ENCODE measurements around the gene OPRD1. TPM values are rescaled to one million over a fixed set of nuclear protein-coding genes. Genes with fewer than 3 reads are reported as not detected.

OPRD1 gene
- total RNA-seq, 2 experiments from 2014 or later, result 0.02 TPM; not detected in 1

DNA sequence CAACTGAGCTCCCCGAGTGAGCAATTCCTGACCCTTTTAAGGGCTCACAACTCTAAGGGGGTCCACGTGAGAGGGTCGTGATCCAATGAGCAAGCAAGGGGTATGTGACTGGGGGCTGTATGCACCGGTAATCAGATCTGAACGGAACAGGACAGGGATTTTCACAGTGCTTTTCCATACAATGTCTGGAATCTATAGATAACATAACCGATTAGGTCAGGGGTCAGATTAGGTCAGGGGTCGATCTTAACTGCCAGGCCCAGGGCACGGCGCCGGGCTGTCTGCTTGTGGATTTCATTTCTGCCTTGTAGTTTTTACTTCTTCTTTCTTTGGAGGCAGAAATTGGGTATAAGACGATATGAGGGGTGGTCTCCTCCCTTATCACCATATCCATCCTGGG is 30.7 kb upstream of the OPRD1 start:
- Mint-ChIP-seq H3K4me3 (no peak overlapping the region), H3K27me3 (peaks cover 1% of the 10 kb centered on the region), H3K36me3 (ENCODE audit: low read depth) (no peaks in the 10 kb centered on the region), H3K4me1 (ENCODE audit: low read depth) (peaks cover 4% of the 10 kb centered on the region), H3K27ac (no peak overlapping the region), H3K9me3 (no peaks in the 10 kb centered on the region)
- intact Hi-C loops (cut with micrococcal nuclease), result loop anchor here (10.0 kb wide), 1 partner anchor 423 kb away; no protein-coding TSS in a partner anchor
- ChIA-PET POLR2A (interaction anchor here (1.1 kb wide), 1 partner anchor 101 kb away, joined by 3 read pairs; no protein-coding TSS in a partner anchor), CTCF (interaction anchor here (5.2 kb wide), 1 partner anchor 97 kb away, joined by 129 read pairs; no protein-coding TSS in a partner anchor)
- ATAC-seq (no peak), DNase-seq (no peak)
- TF ChIP-seq, protein P1, sequence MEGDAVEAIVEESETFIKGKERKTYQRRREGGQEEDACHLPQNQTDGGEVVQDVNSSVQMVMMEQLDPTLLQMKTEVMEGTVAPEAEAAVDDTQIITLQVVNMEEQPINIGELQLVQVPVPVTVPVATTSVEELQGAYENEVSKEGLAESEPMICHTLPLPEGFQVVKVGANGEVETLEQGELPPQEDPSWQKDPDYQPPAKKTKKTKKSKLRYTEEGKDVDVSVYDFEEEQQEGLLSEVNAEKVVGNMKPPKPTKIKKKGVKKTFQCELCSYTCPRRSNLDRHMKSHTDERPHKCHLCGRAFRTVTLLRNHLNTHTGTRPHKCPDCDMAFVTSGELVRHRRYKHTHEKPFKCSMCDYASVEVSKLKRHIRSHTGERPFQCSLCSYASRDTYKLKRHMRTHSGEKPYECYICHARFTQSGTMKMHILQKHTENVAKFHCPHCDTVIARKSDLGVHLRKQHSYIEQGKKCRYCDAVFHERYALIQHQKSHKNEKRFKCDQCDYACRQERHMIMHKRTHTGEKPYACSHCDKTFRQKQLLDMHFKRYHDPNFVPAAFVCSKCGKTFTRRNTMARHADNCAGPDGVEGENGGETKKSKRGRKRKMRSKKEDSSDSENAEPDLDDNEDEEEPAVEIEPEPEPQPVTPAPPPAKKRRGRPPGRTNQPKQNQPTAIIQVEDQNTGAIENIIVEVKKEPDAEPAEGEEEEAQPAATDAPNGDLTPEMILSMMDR (IDR thresholded peaks at IDR 0.05), result no peak

DNA sequence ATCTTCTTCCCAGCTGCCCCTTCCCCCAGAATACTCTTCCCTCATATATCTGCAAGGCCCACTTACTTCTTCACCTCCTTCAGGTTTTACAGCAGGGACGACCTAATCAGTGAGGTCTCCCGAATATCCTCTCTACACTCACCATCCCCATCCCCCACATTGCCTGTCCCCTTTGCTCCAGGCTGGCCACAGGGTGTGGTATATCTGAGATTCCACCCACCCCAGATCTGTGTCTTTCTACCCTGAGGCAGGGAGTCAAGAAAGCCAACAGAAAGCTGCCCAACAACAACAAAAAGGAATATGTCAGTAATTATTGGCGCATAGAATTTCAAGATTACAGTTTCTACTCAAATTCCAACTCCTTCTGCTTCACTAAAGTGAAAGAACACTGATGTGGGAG is 30.0 kb upstream of the OPRD1 start:
- DNase-seq (no peak), ATAC-seq (no peak)
- no peaks in the 10 kb centered on the region for H3K36me3 Mint-ChIP-seq (ENCODE audit: low read depth)
- H3K4me1 Mint-ChIP-seq (ENCODE audit: low read depth), result peaks cover 4% of the 10 kb centered on the region
- H3K27me3 Mint-ChIP-seq, result peaks cover 1% of the 10 kb centered on the region
- TF ChIP-seq, protein P1 (IDR thresholded peaks at IDR 0.05), result no peak
- no peak overlapping the region for H3K27ac Mint-ChIP-seq
- H3K9me3 Mint-ChIP-seq, result no peaks in the 10 kb centered on the region
- intact Hi-C loops (cut with micrococcal nuclease), result loop anchor here (10.0 kb wide), 1 partner anchor 423 kb away; no protein-coding TSS in a partner anchor
- POLR2A ChIA-PET, result interaction anchor here (0.6 to 1.1 kb wide), 2 partner anchors 100 to 137 kb away, joined by 3 to 4 read pairs; no protein-coding TSS in a partner anchor
- no peak overlapping the region for H3K4me3 Mint-ChIP-seq
- CTCF ChIA-PET, result interaction anchor here (5.2 kb wide), 1 partner anchor 96 kb away, joined by 129 read pairs; no protein-coding TSS in a partner anchor

DNA sequence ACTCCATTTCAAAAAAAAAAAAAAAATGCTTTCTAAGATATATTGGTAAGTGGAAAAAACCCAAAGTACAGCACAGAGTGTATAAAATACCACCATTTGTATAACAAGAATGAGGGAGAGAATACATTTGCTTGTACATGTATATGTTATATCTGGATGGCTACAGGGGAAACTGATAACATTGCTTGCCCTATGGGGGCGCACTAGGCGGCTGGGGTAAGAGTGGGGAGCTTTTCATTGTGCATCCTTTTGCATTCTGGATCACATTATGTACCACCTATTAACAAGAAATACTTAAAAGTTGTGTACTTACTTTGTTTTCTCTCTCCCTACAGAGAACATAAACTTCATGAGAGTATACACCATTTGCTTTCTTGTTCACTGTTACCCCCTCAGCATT is 28.6 kb upstream of the OPRD1 start:
- Mint-ChIP-seq H3K36me3 (ENCODE audit: low read depth) (no peaks in the 10 kb centered on the region), H3K27ac (no peak overlapping the region), H3K4me3 (no peak overlapping the region), H3K27me3 (peaks cover 1% of the 10 kb centered on the region), H3K4me1 (ENCODE audit: low read depth) (peaks cover 4% of the 10 kb centered on the region), H3K9me3 (no peaks in the 10 kb centered on the region)
- ATAC-seq (no peak), DNase-seq (no peak)
- intact Hi-C loops (cut with micrococcal nuclease), result loop anchor here (10.0 kb wide), 1 partner anchor 421 kb away; no protein-coding TSS in a partner anchor
- ChIA-PET CTCF (interaction anchor here (2.6 to 5.2 kb wide), 3 partner anchors 8 to 99 kb away, joined by 12 to 129 read pairs (median 35); no protein-coding TSS in a partner anchor), POLR2A (interaction anchor here (0.6 kb wide), 1 partner anchor 207 kb away, joined by 4 read pairs; no protein-coding TSS in a partner anchor)
- TF ChIP-seq, protein P1 (IDR thresholded peaks at IDR 0.05), result no peak

DNA sequence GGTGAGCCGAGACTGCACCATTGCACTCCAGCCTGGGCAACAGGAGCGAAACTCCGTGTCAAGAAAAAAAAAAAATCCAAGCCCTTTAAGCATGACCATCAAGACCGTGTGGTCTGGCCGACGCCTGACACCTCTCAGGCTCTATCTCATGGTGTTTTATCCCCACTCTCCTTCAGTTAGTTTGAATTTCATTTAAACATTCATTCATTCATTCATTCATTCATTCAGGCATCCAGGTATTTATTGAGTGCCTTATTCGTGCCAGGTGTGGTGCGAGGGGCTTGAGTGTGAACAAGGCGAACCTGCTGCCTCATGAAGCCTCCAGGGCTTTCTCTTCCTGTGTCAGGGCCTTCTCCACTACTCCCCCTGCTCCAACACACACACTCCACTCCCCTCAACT is 22.6 kb upstream of the OPRD1 start:
- DNase-seq, result no peak
- H3K27me3 Mint-ChIP-seq, result peaks cover 1% of the 10 kb centered on the region
- no peak for ATAC-seq
- peaks cover 4% of the 10 kb centered on the region for H3K4me1 Mint-ChIP-seq (ENCODE audit: low read depth)
- H3K36me3 Mint-ChIP-seq (ENCODE audit: low read depth), result no peaks in the 10 kb centered on the region
- intact Hi-C loops (cut with micrococcal nuclease), result loop anchor here (10.0 kb wide), 1 partner anchor 415 kb away; no protein-coding TSS in a partner anchor
- no peak overlapping the region for H3K27ac Mint-ChIP-seq
- ChIA-PET CTCF (no interaction called here), POLR2A (no interaction called here)
- no peaks in the 10 kb centered on the region for H3K9me3 Mint-ChIP-seq
- no peak overlapping the region for H3K4me3 Mint-ChIP-seq
- TF ChIP-seq, protein P1 (IDR thresholded peaks at IDR 0.05), result no peak

DNA sequence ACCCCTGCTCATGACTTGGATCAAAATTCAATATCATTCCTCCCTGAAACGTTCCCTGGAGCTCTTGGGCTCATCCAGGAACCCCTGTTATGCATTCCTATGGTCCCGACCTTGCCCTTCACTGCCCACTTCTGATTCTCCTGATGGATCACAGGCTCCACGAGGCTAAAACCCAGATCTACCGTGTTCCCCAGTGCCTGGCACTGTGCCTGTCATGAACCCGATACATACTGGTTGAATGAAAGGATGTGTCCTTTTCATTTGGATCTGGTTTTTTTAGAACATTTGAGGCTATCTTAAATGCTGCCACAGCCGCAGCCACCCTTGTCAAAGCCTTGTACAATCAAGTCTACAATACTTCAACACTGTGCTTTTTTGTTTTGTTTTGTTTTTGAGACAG is 22.2 kb upstream of the OPRD1 start:
- intact Hi-C loops (cut with micrococcal nuclease), result loop anchor here (10.0 kb wide), 1 partner anchor 415 kb away; no protein-coding TSS in a partner anchor
- TF ChIP-seq, protein P1 (IDR thresholded peaks at IDR 0.05), result no peak
- H3K27me3 Mint-ChIP-seq, result peaks cover 1% of the 10 kb centered on the region
- ATAC-seq, result no peak
- no peaks in the 10 kb centered on the region for H3K36me3 Mint-ChIP-seq (ENCODE audit: low read depth)
- H3K4me3 Mint-ChIP-seq, result no peak overlapping the region
- H3K4me1 Mint-ChIP-seq (ENCODE audit: low read depth), result peaks cover 4% of the 10 kb centered on the region
- no peaks in the 10 kb centered on the region for H3K9me3 Mint-ChIP-seq
- DNase-seq, result no peak
- POLR2A ChIA-PET, result no interaction called here
- no peak overlapping the region for H3K27ac Mint-ChIP-seq
- CTCF ChIA-PET, result no interaction called here
